GM23338 (cell line): ENCODE results near the gene KLK11. TPM values are rescaled to one million over a fixed set of nuclear protein-coding genes. Genes with fewer than 3 reads are reported as not detected.

Experiments
- ATAC-seq: fragments of 200-7000 bp; cut with Tn5 transposase; 3 replicates; pipeline ENCODE4 v1.9.1; 2020
- DNase-seq: peaks from one replicate; pipeline ENCODE4 v3.0.0-alpha.2; 2015; ENCODE audit warnings: low spot score
- H2AFZ ChIP-seq: fragments of 200-600 bp; sonication (generic); 2 replicates; pipeline ENCODE4 v1.8.0; 2016; ENCODE audit warnings: antibody characterized with exemption, mild to moderate bottlenecking, moderate library complexity
- H3F3A ChIP-seq: fragments of 200-600 bp; sonication (generic); replicated peaks from 2 replicates; pipeline ENCODE4 v1.8.0; 2017; ENCODE audit warnings: antibody characterized with exemption, mixed run types, low read depth
- H3K27ac ChIP-seq: fragments of 200-600 bp; sonication (generic); 2 replicates; pipeline ENCODE4 v1.6.1; 2016; ENCODE audit warnings: low read depth
- H3K27me3 ChIP-seq: fragments of 200-600 bp; sonication (generic); 2 replicates; pipeline ENCODE4 v1.8.0; 2016; ENCODE audit warnings: mild to moderate bottlenecking, mixed run types, moderate library complexity; ENCODE audit not compliant: insufficient read depth
- H3K36me3 ChIP-seq: fragments of 200-600 bp; sonication (generic); 2 replicates; pipeline ENCODE4 v1.8.0; 2016; ENCODE audit warnings: mild to moderate bottlenecking; ENCODE audit not compliant: insufficient read depth
- H3K4me1 ChIP-seq: fragments of 200-600 bp; sonication (generic); 2 replicates; pipeline ENCODE4 v1.8.0; 2016; ENCODE audit warnings: mild to moderate bottlenecking, moderate library complexity; ENCODE audit not compliant: insufficient read depth
- H3K4me2 ChIP-seq: fragments of 200-600 bp; sonication (generic); 2 replicates; pipeline ENCODE4 v1.7.1; 2017; ENCODE audit warnings: mixed run types
- H3K4me3 ChIP-seq: fragments of 200-600 bp; sonication (generic); 2 replicates; pipeline ENCODE4 v1.6.1; 2016; ENCODE audit warnings: mixed run types
- H3K79me2 ChIP-seq: fragments of 200-600 bp; sonication (generic); replicated peaks from 2 replicates; pipeline ENCODE4 v1.8.0; 2017; ENCODE audit warnings: mild to moderate bottlenecking; ENCODE audit not compliant: insufficient read depth
- H3K9me2 ChIP-seq: fragments of 200-600 bp; sonication (generic); 2 replicates; pipeline ENCODE4 v1.8.0; 2017; ENCODE audit not compliant: insufficient read depth
- H4K20me1 ChIP-seq: fragments of 200-600 bp; sonication (generic); replicated peaks from 2 replicates; pipeline ENCODE4 v1.8.0; 2017; ENCODE audit warnings: mild to moderate bottlenecking; ENCODE audit not compliant: insufficient read depth
- H3K27ac Mint-ChIP-seq: 2 replicates; pipeline ENCODE4 v1.8.0; 2020; ENCODE audit warnings: inconsistent platforms, mild to moderate bottlenecking, moderate library complexity, mixed read lengths
- H3K27me3 Mint-ChIP-seq: 3 replicates; pipeline ENCODE4 v1.8.0; 2022; ENCODE audit warnings: low read depth, mild to moderate bottlenecking, moderate library complexity, mixed read lengths, inconsistent platforms; ENCODE audit not compliant: insufficient read depth, poor library complexity
- H3K36me3 Mint-ChIP-seq: 3 replicates; pipeline ENCODE4 v1.8.0; 2021; ENCODE audit warnings: low read depth, mild to moderate bottlenecking, inconsistent platforms, moderate library complexity, mixed read lengths
- H3K4me1 Mint-ChIP-seq: 3 replicates; pipeline ENCODE4 v1.8.0; 2020; ENCODE audit warnings: mild to moderate bottlenecking, inconsistent platforms, mixed read lengths
- H3K4me3 Mint-ChIP-seq: 3 replicates; pipeline ENCODE4 v1.8.0; 2021; ENCODE audit warnings: moderate library complexity, mild to moderate bottlenecking, inconsistent platforms, mixed read lengths
- H3K9me3 Mint-ChIP-seq: 3 replicates; pipeline ENCODE4 v1.8.0; 2020; ENCODE audit warnings: moderate library complexity, mild to moderate bottlenecking, inconsistent platforms, mixed read lengths
- CREB1 ChIP-seq: fragments of 250-450 bp; sonication (Bioruptor Pico); IDR thresholded peaks from 2 replicates; pipeline ENCODE4 v1.5.0; 2020; ENCODE audit warnings: low read depth, mild to moderate bottlenecking, moderate library complexity
- ETS1 ChIP-seq: IDR thresholded peaks from 2 replicates; pipeline ENCODE4 v1.6.1; 2016; ENCODE audit warnings: antibody characterized with exemption
- EZH2 ChIP-seq: fragments of 200-600 bp; sonication (generic); IDR thresholded peaks from one replicate; pipeline ENCODE4 v1.8.0; 2017; ENCODE audit warnings: antibody characterized with exemption, mild to moderate bottlenecking, low read depth; ENCODE audit not compliant: unreplicated experiment
- EZH2phosphoT487 ChIP-seq: fragments of 200-600 bp; sonication (generic); IDR thresholded peaks from one replicate; pipeline ENCODE4 v1.8.1; 2018; ENCODE audit warnings: antibody characterized with exemption; ENCODE audit not compliant: unreplicated experiment
- JUNB ChIP-seq: IDR thresholded peaks from one replicate; pipeline ENCODE4 v1.6.1; 2016; ENCODE audit warnings: antibody characterized with exemption; ENCODE audit not compliant: unreplicated experiment
- NANOG ChIP-seq: IDR thresholded peaks from 2 replicates; pipeline ENCODE4 v1.6.1; 2016; ENCODE audit warnings: antibody characterized with exemption, borderline replicate concordance
- STAT1 ChIP-seq: IDR thresholded peaks from one replicate; pipeline ENCODE4 v1.6.1; 2016; ENCODE audit warnings: antibody characterized with exemption; ENCODE audit not compliant: unreplicated experiment
- ZNF331 ChIP-seq: fragments of 250-450 bp; sonication (Bioruptor Pico); IDR thresholded peaks from 2 replicates; pipeline ENCODE4 v1.5.0; 2020; ENCODE audit warnings: low read depth, mild to moderate bottlenecking, moderate library complexity
- polyA plus RNA-seq: library from polyadenylated mRNA; unstranded; fragments of >200 nt; fragmentation: Nextera tagmentation; extraction: Ambion mirVana; gene quantifications from 2 replicates; pipeline ENCODE4 v1.2.1, GENCODE V29; 2016
- total RNA-seq: library from RNA; depleted of rRNA; stranded (reverse); fragments of >200 nt; shearing (Covaris generic); gene quantifications from 2 replicates; pipeline ENCODE4 v1.2.3, GENCODE V29; 2014
- TF ChIP-seq, protein P1 (sequence below): fragments of 250-450 bp; sonication (Bioruptor Pico); IDR thresholded peaks from 2 replicates; pipeline ENCODE4 v1.5.0; 2020; ENCODE audit warnings: mild to moderate bottlenecking, moderate library complexity
- TF ChIP-seq, protein P2 (sequence below), 2 experiments: fragments of 200-600 bp in 1 of 2; sonication (generic) in 1 of 2; conservative IDR thresholded peaks; 2 replicates each; pipeline versions ENCODE4 v1.5.1 to v1.6.1; 2016 to 2017; ENCODE audit warnings: antibody characterized with exemption in 2 of 2, low read depth in 2 of 2, mild to moderate bottlenecking in 2 of 2, moderate library complexity in 1 of 2

The KLK11 gene
- total and polyA plus RNA-seq, 2 experiments from 2014 or later, result not detected

GRCh38 chr19:51007488-51007887, 18.9 kb downstream of the KLK11 start:
- ATAC-seq (no peak), DNase-seq (no peak)
- Mint-ChIP-seq H3K36me3 (no peaks in the 10 kb centered on the region), H3K4me3 (no peak overlapping the region), H3K27me3 (peaks cover 8% of the 10 kb centered on the region), H3K9me3 (no peaks in the 10 kb centered on the region), H3K4me1 (peaks cover 3% of the 10 kb centered on the region; the same call in 2 of the 3 replicates), H3K27ac (no peak overlapping the region)
- Histone ChIP-seq H4K20me1 (no peaks in the 10 kb centered on the region), H3K4me2 (no peak overlapping the region), H2AFZ (no peak overlapping the region), H3K4me3 (no peak overlapping the region), H3K79me2 (no peaks in the 10 kb centered on the region), H3K36me3 (no peaks in the 10 kb centered on the region), H3F3A (no peaks in the 10 kb centered on the region), H3K27ac (no peak overlapping the region), H3K4me1 (peaks cover 4% of the 10 kb centered on the region; the same call in 1 of the 2 replicates), H3K27me3 (no peaks in the 10 kb centered on the region), H3K9me2 (no peaks in the 10 kb centered on the region)
- TF ChIP-seq, protein P1, sequence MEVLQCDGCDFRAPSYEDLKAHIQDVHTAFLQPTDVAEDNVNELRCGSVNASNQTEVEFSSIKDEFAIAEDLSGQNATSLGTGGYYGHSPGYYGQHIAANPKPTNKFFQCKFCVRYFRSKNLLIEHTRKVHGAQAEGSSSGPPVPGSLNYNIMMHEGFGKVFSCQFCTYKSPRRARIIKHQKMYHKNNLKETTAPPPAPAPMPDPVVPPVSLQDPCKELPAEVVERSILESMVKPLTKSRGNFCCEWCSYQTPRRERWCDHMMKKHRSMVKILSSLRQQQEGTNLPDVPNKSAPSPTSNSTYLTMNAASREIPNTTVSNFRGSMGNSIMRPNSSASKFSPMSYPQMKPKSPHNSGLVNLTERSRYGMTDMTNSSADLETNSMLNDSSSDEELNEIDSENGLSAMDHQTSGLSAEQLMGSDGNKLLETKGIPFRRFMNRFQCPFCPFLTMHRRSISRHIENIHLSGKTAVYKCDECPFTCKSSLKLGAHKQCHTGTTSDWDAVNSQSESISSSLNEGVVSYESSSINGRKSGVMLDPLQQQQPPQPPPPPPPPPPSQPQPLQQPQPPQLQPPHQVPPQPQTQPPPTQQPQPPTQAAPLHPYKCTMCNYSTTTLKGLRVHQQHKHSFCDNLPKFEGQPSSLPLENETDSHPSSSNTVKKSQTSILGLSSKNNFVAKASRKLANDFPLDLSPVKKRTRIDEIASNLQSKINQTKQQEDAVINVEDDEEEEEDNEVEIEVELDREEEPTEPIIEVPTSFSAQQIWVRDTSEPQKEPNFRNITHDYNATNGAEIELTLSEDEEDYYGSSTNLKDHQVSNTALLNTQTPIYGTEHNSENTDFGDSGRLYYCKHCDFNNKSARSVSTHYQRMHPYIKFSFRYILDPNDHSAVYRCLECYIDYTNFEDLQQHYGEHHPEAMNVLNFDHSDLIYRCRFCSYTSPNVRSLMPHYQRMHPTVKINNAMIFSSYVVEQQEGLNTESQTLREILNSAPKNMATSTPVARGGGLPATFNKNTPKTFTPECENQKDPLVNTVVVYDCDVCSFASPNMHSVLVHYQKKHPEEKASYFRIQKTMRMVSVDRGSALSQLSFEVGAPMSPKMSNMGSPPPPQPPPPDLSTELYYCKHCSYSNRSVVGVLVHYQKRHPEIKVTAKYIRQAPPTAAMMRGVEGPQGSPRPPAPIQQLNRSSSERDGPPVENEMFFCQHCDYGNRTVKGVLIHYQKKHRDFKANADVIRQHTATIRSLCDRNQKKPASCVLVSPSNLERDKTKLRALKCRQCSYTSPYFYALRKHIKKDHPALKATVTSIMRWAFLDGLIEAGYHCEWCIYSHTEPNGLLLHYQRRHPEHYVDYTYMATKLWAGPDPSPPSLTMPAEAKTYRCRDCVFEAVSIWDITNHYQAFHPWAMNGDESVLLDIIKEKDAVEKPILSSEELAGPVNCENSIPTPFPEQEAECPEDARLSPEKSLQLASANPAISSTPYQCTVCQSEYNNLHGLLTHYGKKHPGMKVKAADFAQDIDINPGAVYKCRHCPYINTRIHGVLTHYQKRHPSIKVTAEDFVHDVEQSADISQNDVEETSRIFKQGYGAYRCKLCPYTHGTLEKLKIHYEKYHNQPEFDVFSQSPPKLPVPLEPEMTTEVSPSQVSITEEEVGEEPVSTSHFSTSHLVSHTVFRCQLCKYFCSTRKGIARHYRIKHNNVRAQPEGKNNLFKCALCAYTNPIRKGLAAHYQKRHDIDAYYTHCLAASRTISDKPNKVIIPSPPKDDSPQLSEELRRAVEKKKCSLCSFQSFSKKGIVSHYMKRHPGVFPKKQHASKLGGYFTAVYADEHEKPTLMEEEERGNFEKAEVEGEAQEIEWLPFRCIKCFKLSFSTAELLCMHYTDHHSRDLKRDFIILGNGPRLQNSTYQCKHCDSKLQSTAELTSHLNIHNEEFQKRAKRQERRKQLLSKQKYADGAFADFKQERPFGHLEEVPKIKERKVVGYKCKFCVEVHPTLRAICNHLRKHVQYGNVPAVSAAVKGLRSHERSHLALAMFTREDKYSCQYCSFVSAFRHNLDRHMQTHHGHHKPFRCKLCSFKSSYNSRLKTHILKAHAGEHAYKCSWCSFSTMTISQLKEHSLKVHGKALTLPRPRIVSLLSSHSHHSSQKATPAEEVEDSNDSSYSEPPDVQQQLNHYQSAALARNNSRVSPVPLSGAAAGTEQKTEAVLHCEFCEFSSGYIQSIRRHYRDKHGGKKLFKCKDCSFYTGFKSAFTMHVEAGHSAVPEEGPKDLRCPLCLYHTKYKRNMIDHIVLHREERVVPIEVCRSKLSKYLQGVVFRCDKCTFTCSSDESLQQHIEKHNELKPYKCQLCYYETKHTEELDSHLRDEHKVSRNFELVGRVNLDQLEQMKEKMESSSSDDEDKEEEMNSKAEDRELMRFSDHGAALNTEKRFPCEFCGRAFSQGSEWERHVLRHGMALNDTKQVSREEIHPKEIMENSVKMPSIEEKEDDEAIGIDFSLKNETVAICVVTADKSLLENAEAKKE (CRISPR knock-in tag), result no peak
- no peak for TF ChIP-seq ZNF331 (CRISPR knock-in tag)
- TF ChIP-seq STAT1, result no peak
- no peak for TF ChIP-seq NANOG
- TF ChIP-seq, protein P2, sequence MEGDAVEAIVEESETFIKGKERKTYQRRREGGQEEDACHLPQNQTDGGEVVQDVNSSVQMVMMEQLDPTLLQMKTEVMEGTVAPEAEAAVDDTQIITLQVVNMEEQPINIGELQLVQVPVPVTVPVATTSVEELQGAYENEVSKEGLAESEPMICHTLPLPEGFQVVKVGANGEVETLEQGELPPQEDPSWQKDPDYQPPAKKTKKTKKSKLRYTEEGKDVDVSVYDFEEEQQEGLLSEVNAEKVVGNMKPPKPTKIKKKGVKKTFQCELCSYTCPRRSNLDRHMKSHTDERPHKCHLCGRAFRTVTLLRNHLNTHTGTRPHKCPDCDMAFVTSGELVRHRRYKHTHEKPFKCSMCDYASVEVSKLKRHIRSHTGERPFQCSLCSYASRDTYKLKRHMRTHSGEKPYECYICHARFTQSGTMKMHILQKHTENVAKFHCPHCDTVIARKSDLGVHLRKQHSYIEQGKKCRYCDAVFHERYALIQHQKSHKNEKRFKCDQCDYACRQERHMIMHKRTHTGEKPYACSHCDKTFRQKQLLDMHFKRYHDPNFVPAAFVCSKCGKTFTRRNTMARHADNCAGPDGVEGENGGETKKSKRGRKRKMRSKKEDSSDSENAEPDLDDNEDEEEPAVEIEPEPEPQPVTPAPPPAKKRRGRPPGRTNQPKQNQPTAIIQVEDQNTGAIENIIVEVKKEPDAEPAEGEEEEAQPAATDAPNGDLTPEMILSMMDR (conservative IDR thresholded peaks at IDR 0.05; ENCODE audit: low read depth in 2 of 2), result no peak
- TF ChIP-seq EZH2, result no peak
- no peak for TF ChIP-seq ETS1
- TF ChIP-seq JUNB, result no peak
- no peak for TF ChIP-seq CREB1 (CRISPR knock-in tag)
- no peak for TF ChIP-seq EZH2phosphoT487
